Panc1 (cell line): ENCODE results near the gene ALDH16A1. TPM values are rescaled to one million over a fixed set of nuclear protein-coding genes. Genes with fewer than 3 reads are reported as not detected.

Experiments used
- ATAC-seq: fragments of 200-7000 bp; cut with Tn5 transposase; 2 replicates; pipeline ENCODE4 v1.9.1; 2020; ENCODE audit warnings: mild to moderate bottlenecking, moderate library complexity
- BruUV-seq: library from RNA; stranded (reverse); fragments of 400-500 nt; replicated peaks from 2 replicates; lab custom pipeline; 2021; lab: Mats Ljungman, UMichigan
- CTCF ChIA-PET: fragments of 300-600 bp; sonication (Branson Sonifier 250); formaldehyde crosslinking; loops from one replicate; lab custom pipeline; 2022; ENCODE audit warnings: antibody characterized with exemption; lab: Charles Lee
- POLR2A ChIA-PET: fragments of 300-600 bp; sonication (Branson Sonifier 250); formaldehyde crosslinking; loops from one replicate; lab custom pipeline; 2022; ENCODE audit warnings: antibody characterized with exemption; lab: Charles Lee
- DNase-seq: peaks from one replicate; pipeline ENCODE4 v3.0.0-alpha.2; 2010; ENCODE audit warnings: low read depth, low spot score
- H3K27ac ChIP-seq: 2 replicates; pipeline ENCODE4 v1.5.1; 2011; ENCODE audit warnings: mild to moderate bottlenecking, low read length, inconsistent platforms
- H3K27me3 ChIP-seq: fragments of 200-500 bp; sonication (Bioruptor generic); 2 replicates; pipeline ENCODE4 v1.6.0; 2014; ENCODE audit warnings: low read length, inconsistent platforms; ENCODE audit not compliant: control insufficient read depth, insufficient read depth
- H3K36me3 ChIP-seq: fragments of 200-500 bp; sonication (Bioruptor generic); 2 replicates; pipeline ENCODE4 v1.5.1; 2014; ENCODE audit warnings: inconsistent platforms, mild to moderate bottlenecking, low read length, moderate library complexity; ENCODE audit not compliant: control insufficient read depth, insufficient read depth
- H3K4me1 ChIP-seq: 2 replicates; pipeline ENCODE4 v1.5.1; 2011; ENCODE audit warnings: inconsistent platforms, mild to moderate bottlenecking, low read length, moderate library complexity; ENCODE audit not compliant: control insufficient read depth, insufficient read depth
- H3K4me3 ChIP-seq, 2 experiments: 2 replicates each; pipeline ENCODE4 v1.5.1; 2011 to 2012; ENCODE audit warnings: low read depth in 2 of 2, low read length in 2 of 2, mild to moderate bottlenecking in 2 of 2, inconsistent platforms in 1 of 2, moderate library complexity in 1 of 2
- H3K9me3 ChIP-seq: fragments of 200-500 bp; sonication (Bioruptor generic); 2 replicates; pipeline ENCODE4 v1.5.1; 2014; ENCODE audit warnings: low read depth, mild to moderate bottlenecking, inconsistent platforms, low read length, moderate library complexity; ENCODE audit not compliant: control insufficient read depth, insufficient read depth
- POLR2AphosphoS5 ChIP-seq: IDR thresholded peaks from 2 replicates; pipeline ENCODE4 v1.6.1; 2012; ENCODE audit warnings: mild to moderate bottlenecking, low read depth, low read length, moderate library complexity
- REST ChIP-seq, 2 experiments: IDR thresholded peaks; 2 replicates each; pipeline ENCODE4 v1.6.1; 2011 to 2012; ENCODE audit warnings: low read depth in 2 of 2, control low read depth in 1 of 2, low read length in 1 of 2, mild to moderate bottlenecking in 1 of 2, moderate library complexity in 1 of 2; ENCODE audit not compliant: insufficient read depth in 1 of 2
- SIN3A ChIP-seq: IDR thresholded peaks from 2 replicates; pipeline ENCODE4 v1.6.1; 2012; ENCODE audit warnings: low read depth, mild to moderate bottlenecking, low read length, moderate library complexity, borderline replicate concordance; ENCODE audit not compliant: insufficient read depth
- TCF7L2 ChIP-seq: IDR thresholded peaks from 2 replicates; pipeline ENCODE4 v1.6.1; 2011; ENCODE audit warnings: mild to moderate bottlenecking, low read depth, low read length, inconsistent platforms
- in situ Hi-C: cut with HindIII; loops from 2 replicates; pipeline ENCODE4 v1.10.0; 2016; ENCODE audit warnings: low sequenced_read_pairs, low pct_unique_long_range_greater_than_20kb
- intact Hi-C: fragments of 100-400 bp; cut with micrococcal nuclease; formaldehyde crosslinking; loops from one replicate; pipeline ENCODE4 v1.10.0; 2022; ENCODE audit not compliant: unreplicated experiment
- total RNA-seq: library from RNA; stranded (reverse); gene quantifications from one replicate; pipeline ENCODE4 v1.2.1, GENCODE V29; 2021; ENCODE audit not compliant: unreplicated experiment
- TF ChIP-seq, protein P1 (sequence below): fragments of 450-650 bp; IDR thresholded peaks from 2 replicates; pipeline ENCODE4 v1.5.1; 2017; ENCODE audit warnings: mild to moderate bottlenecking

Gene ALDH16A1
- total RNA-seq, 1 experiment from 2014 or later, result 19.6 TPM

GRCh38 chr19:49420227-49420626 is 32.8 kb upstream of the ALDH16A1 start:
- no peak for DNase-seq
- Histone ChIP-seq H3K27me3 (peaks cover 10% of the 10 kb centered on the region), H3K4me3 (no peak overlapping the region), H3K4me1 (0 out of 2 replicates have a peak, but pooled peaks cover 3% of the 10 kb centered on the region), H3K27ac (no peak overlapping the region), H3K36me3 (no peaks in the 10 kb centered on the region), H3K9me3 (no peaks in the 10 kb centered on the region)
- in situ Hi-C loops, result no loop called here
- ChIA-PET CTCF (interaction anchor here (0.6 kb wide), 1 partner anchor 23 kb away, joined by 4 read pairs; no protein-coding TSS in a partner anchor), POLR2A (no interaction called here)
- intact Hi-C loops, result no loop called here
- BruUV-seq, result no TSS peak
- ATAC-seq, result no peak
- TF ChIP-seq POLR2AphosphoS5 (no peak), TCF7L2 (no peak), REST (IDR thresholded peaks at IDR 0.05; ENCODE audit: insufficient read depth in 1 of 2, low read depth in 2 of 2, low read length in 1 of 2) (no peak), SIN3A (no peak)
- TF ChIP-seq, protein P1, sequence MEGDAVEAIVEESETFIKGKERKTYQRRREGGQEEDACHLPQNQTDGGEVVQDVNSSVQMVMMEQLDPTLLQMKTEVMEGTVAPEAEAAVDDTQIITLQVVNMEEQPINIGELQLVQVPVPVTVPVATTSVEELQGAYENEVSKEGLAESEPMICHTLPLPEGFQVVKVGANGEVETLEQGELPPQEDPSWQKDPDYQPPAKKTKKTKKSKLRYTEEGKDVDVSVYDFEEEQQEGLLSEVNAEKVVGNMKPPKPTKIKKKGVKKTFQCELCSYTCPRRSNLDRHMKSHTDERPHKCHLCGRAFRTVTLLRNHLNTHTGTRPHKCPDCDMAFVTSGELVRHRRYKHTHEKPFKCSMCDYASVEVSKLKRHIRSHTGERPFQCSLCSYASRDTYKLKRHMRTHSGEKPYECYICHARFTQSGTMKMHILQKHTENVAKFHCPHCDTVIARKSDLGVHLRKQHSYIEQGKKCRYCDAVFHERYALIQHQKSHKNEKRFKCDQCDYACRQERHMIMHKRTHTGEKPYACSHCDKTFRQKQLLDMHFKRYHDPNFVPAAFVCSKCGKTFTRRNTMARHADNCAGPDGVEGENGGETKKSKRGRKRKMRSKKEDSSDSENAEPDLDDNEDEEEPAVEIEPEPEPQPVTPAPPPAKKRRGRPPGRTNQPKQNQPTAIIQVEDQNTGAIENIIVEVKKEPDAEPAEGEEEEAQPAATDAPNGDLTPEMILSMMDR, result no peak

GRCh38 chr19:49421039-49421877 is 31.8 kb upstream of the ALDH16A1 start:
- no peak for TF ChIP-seq SIN3A
- no peak for TF ChIP-seq TCF7L2
- TF ChIP-seq REST (IDR thresholded peaks at IDR 0.05; ENCODE audit: insufficient read depth in 1 of 2, low read depth in 2 of 2, low read length in 1 of 2), result no peak
- TF ChIP-seq, protein P1, result no peak
- TF ChIP-seq POLR2AphosphoS5, result no peak
- ATAC-seq (peak; percentile 35), DNase-seq (no peak)
- no peak overlapping the region for H3K27ac ChIP-seq
- CTCF ChIA-PET, result no interaction called here
- intact Hi-C loops, result no loop called here
- POLR2A ChIA-PET, result interaction anchor here (0.6 kb wide), 1 partner anchor 346 kb away, joined by 3 read pairs; the partner anchor contains the start of gene AP2A1
- in situ Hi-C loops, result no loop called here
- H3K27me3 ChIP-seq, result peaks cover 10% of the 10 kb centered on the region
- H3K4me3 ChIP-seq, result peak overlapping the region; percentile 34 to 41
- no peaks in the 10 kb centered on the region for H3K9me3 ChIP-seq
- no TSS peak for BruUV-seq
- 0 out of 2 replicates have a peak, but pooled peaks cover 3% of the 10 kb centered on the region for H3K4me1 ChIP-seq
- H3K36me3 ChIP-seq, result no peaks in the 10 kb centered on the region
